GM19468 (cell line): ENCODE results near the gene RPRD1B.

Experiments used
- ATAC-seq: cut with Tn5 transposase; IDR thresholded peaks from one replicate; pipeline ENCODE4 v1.9.1; 2021; ENCODE audit warnings: mild to moderate bottlenecking, moderate library complexity, moderate number of reproducible peaks; ENCODE audit not compliant: unreplicated experiment; ENCODE audit errors: extremely low read depth

The RPRD1B gene

GRCh38 chr20:38034108-38034649 is 633 bp downstream of the RPRD1B start:
- ATAC-seq, result no peak

- ATAC-seq, result no peak
Measured at GRCh38 chr20:38034961-38035360, 1.4 kb downstream of the RPRD1B start.

- no peak for ATAC-seq
Measured at GRCh38 chr20:38036366-38036765, 2.8 kb downstream of the RPRD1B start.

GRCh38 chr20:38040276-38040675 is 6.7 kb downstream of the RPRD1B start:
- ATAC-seq, result no peak

- ATAC-seq, result no peak
Measured at GRCh38 chr20:38043512-38044300, 10.2 kb downstream of the RPRD1B start.

GRCh38 chr20:38044685-38045084 is 11.1 kb downstream of the RPRD1B start:
- no peak for ATAC-seq

- no peak for ATAC-seq
Measured at GRCh38 chr20:38046572-38046971, 13.0 kb downstream of the RPRD1B start.

GRCh38 chr20:38049800-38050199 is 16.3 kb downstream of the RPRD1B start:
- ATAC-seq, result no peak

GRCh38 chr20:38050686-38051085 is 17.1 kb downstream of the RPRD1B start:
- ATAC-seq, result no peak

- ATAC-seq, result no peak
Measured at GRCh38 chr20:38052870-38053269, 19.3 kb downstream of the RPRD1B start.

- ATAC-seq, result no peak
Measured at GRCh38 chr20:38054647-38055046, 21.1 kb downstream of the RPRD1B start.

GRCh38 chr20:38055294-38055693 is 21.7 kb downstream of the RPRD1B start:
- no peak for ATAC-seq

- ATAC-seq, result no peak
Measured at GRCh38 chr20:38055848-38056247, 22.3 kb downstream of the RPRD1B start.

- ATAC-seq, result no peak
Measured at GRCh38 chr20:38057351-38057972, 23.9 kb downstream of the RPRD1B start.

- no peak for ATAC-seq
Measured at GRCh38 chr20:38059832-38060231, 26.3 kb downstream of the RPRD1B start.

GRCh38 chr20:38060536-38060935 is 27.0 kb downstream of the RPRD1B start:
- no peak for ATAC-seq

- no peak for ATAC-seq
Measured at GRCh38 chr20:38061109-38061508, 27.6 kb downstream of the RPRD1B start.

- no peak for ATAC-seq
Measured at GRCh38 chr20:38062890-38063289, 29.3 kb downstream of the RPRD1B start.

GRCh38 chr20:38063911-38064530 is 30.5 kb downstream of the RPRD1B start:
- ATAC-seq, result no peak

GRCh38 chr20:38065764-38066375 is 32.3 kb downstream of the RPRD1B start:
- ATAC-seq, result no peak
